ENCODE measurements around the gene LRRC75A.

- no peak for TF ChIP-seq POLR2A (IDR thresholded peaks at IDR 0.05; ENCODE audit: low read length)
- TF ChIP-seq GATA1 (IDR thresholded peaks at IDR 0.05; ENCODE audit: low read depth, low read length), result no peak
Observed at GRCh38 chr17:16491131-16491702, 776 bp downstream of the LRRC75A start.

Measured in erythroblast (primary cell).